HepG2 (cell line): ENCODE data around the gene EMILIN3. TPM values are rescaled to one million over a fixed set of nuclear protein-coding genes. Genes with fewer than 3 reads are reported as not detected.

Source experiments
- FOSL2 ChIP-seq: sonication (generic); formaldehyde crosslinking; IDR thresholded peaks from 2 replicates; pipeline ENCODE4 v1.4.0; 2020; ENCODE audit warnings: missing genetic modification reagents
- MAFF ChIP-seq: IDR thresholded peaks from 2 replicates; pipeline ENCODE4 v1.6.1; 2011; ENCODE audit warnings: low read depth, low read length, improper control_type of control experiment
- MXD4 ChIP-seq: IDR thresholded peaks from 2 replicates; pipeline ENCODE4 v1.6.1; 2016; ENCODE audit warnings: mild to moderate bottlenecking, missing biosample characterization, missing genetic modification reagents
- NONO ChIP-seq, 2 experiments: fragments of 450-650 bp in 1 of 2; sonication (generic) in 1 of 2; formaldehyde crosslinking in 1 of 2; IDR thresholded peaks in 1 of 2; conservative IDR thresholded peaks in 1 of 2; 2 replicates each; pipeline versions ENCODE4 v1.6.1 to v1.8.0; 2017 to 2022; ENCODE audit warnings: mild to moderate bottlenecking in 1 of 2, missing genetic modification reagents in 1 of 2, moderate library complexity in 1 of 2
- NR2F6 ChIP-seq, 2 experiments: IDR thresholded peaks; 2 replicates each; pipeline ENCODE4 v1.6.1; 2016; ENCODE audit warnings: antibody characterized with exemption in 1 of 2, mild to moderate bottlenecking in 1 of 2
- NR3C1 ChIP-seq: sonication (generic); formaldehyde crosslinking; IDR thresholded peaks from 2 replicates; pipeline ENCODE4 v1.4.0; 2020; ENCODE audit warnings: missing genetic modification reagents
- RAD21 ChIP-seq: fragments of 450-650 bp; formaldehyde crosslinking; IDR thresholded peaks from 2 replicates; pipeline ENCODE4 v1.5.0; 2020; ENCODE audit warnings: mild to moderate bottlenecking
- SMAD3 ChIP-seq: sonication (generic); formaldehyde crosslinking; IDR thresholded peaks from 2 replicates; pipeline ENCODE4 v1.4.0; 2020; ENCODE audit warnings: missing genetic modification reagents
- ZBTB7A ChIP-seq: sonication (generic); formaldehyde crosslinking; IDR thresholded peaks from 2 replicates; pipeline ENCODE4 v1.8.0; 2022; ENCODE audit warnings: mild to moderate bottlenecking, missing genetic modification reagents
- ZNF143 ChIP-seq: sonication (generic); formaldehyde crosslinking; IDR thresholded peaks from 2 replicates; pipeline ENCODE4 v1.4.0; 2020; ENCODE audit warnings: missing genetic modification reagents
- ZNF572 ChIP-seq: sonication (generic); formaldehyde crosslinking; IDR thresholded peaks from 2 replicates; pipeline ENCODE4 v1.5.1; 2020; ENCODE audit warnings: mild to moderate bottlenecking, missing genetic modification reagents
- ZNF776 ChIP-seq: sonication (generic); formaldehyde crosslinking; IDR thresholded peaks from 2 replicates; pipeline ENCODE4 v1.4.0; 2020; ENCODE audit warnings: mild to moderate bottlenecking, missing genetic modification reagents
- ZNF850 ChIP-seq: sonication (generic); formaldehyde crosslinking; conservative IDR thresholded peaks from 2 replicates; pipeline ENCODE4 v1.9.0; 2021; ENCODE audit warnings: mild to moderate bottlenecking, missing genetic modification reagents
- polyA plus RNA-seq, 8 experiments: library from polyadenylated mRNA; depleted of rRNA in 3 of 8; stranded (reverse) in 7 of 8; unstranded in 1 of 8; fragments of >200 nt; fragmentation: Illumina TruSeq in 4 of 8; extraction: Trizol in 4 of 8; gene quantifications; 2 replicates each; pipeline versions ENCODE4 v1.2.1 to v1.2.3, GENCODE V29; 2011 to 2016; ENCODE audit warnings: low read depth in 4 of 8, missing spikeins in 1 of 8, mixed read lengths in 1 of 8; ENCODE audit not compliant: insufficient read depth in 1 of 8
- total RNA-seq, 5 experiments: library from RNA; depleted of rRNA; stranded (reverse); fragments of >200 nt; fragmentation: Illumina TruSeq; extraction: Trizol; gene quantifications; 2 replicates each; pipeline ENCODE4 v1.2.3, GENCODE V29; 2016; ENCODE audit warnings: low read depth in 1 of 5
- TF ChIP-seq, protein P1 (sequence below): sonication (generic); formaldehyde crosslinking; IDR thresholded peaks from 2 replicates; pipeline ENCODE4 v1.4.0; 2020; ENCODE audit warnings: mild to moderate bottlenecking, missing genetic modification reagents
- TF ChIP-seq, protein P2 (sequence below): fragments of 450-650 bp; IDR thresholded peaks from 2 replicates; pipeline ENCODE4 v1.6.1; 2016
- TF ChIP-seq, protein P3 (sequence below): sonication (generic); formaldehyde crosslinking; IDR thresholded peaks from 2 replicates; pipeline ENCODE4 v1.5.0; 2020; ENCODE audit warnings: mild to moderate bottlenecking, missing genetic modification reagents
- TF ChIP-seq, protein P4 (sequence below): IDR thresholded peaks from 2 replicates; pipeline ENCODE4 v1.6.1; 2016; ENCODE audit warnings: low read depth, missing genetic modification reagents, missing compliant biosample characterization
- TF ChIP-seq, protein P5 (sequence below): sonication (generic); formaldehyde crosslinking; IDR thresholded peaks from 2 replicates; pipeline ENCODE4 v1.5.0; 2020; ENCODE audit warnings: missing genetic modification reagents

Gene EMILIN3
- total and polyA plus RNA-seq, 2 of the 13 experiments (the other 11 are each of a cell fraction or from before 2014, with no cell fraction given) = 0.25 to 0.29 TPM

DNA sequence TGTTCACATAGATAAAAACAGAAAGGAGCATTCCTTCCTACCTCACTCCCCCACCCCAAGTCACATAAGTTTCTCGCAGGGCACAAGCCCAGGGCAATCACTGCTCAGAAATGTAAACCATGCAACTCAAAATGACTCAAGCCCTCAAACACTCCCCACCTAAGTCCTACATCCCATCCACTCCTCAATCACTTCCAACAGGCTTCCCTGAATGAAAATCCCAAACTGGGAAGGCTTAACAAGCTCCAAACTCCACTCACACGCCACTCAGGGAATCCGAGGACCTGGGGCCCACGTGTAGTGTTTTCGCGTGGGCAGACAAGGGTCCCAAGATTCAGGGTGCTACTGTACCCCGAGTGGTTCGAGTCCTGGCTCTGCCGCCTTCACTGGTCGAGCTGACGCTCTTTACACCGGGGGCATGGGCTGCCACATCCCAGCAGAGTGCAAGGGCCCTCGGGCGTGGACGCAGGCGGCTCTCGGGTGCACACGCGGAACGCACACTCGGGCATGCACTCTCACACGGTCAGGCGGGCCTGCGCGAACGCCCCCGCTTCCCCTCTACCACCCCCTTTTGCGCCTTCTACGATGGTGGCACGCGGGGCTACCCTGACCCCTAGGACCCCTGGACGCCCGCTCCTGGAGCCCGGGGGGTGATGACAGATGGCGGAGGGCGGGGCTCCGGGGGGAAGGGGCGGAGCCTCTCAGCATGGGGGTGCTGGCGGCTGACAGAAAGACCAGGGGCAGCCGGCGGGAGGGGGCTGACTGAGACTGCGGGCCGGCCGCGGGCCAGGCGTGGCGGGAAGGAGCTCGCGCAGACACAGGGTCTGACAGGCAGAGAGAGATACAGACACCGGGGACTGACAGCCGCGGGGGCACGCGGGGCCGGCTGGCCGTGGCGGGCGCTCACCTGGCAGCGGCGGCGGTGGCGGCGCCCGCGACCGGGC is 49.7 kb downstream of the EMILIN3 start (continued):
- TF ChIP-seq NR3C1 (0 out of 2 replicates have a peak, but pooled peaks have one; percentile 33), ZNF572 (peak; percentile 95), ZNF850 (CRISPR knock-in tag) (no peak), MXD4 (CRISPR knock-in tag) (peak; percentile 82; the same call in 1 of the 2 replicates), MAFF (no peak), ZBTB7A (CRISPR knock-in tag) (peak; percentile 93; the same call in 1 of the 2 replicates), NONO (IDR thresholded peaks at IDR 0.05) (no peak), NONO (CRISPR knock-in tag; conservative IDR thresholded peaks at IDR 0.05) (peak; percentile 86), ZNF776 (CRISPR knock-in tag) (peak; percentile 63; the same call in 1 of the 2 replicates), NR2F6 (IDR thresholded peaks at IDR 0.05) (peak; percentile 76), NR2F6 (CRISPR knock-in tag; IDR thresholded peaks at IDR 0.05) (peak; percentile 82), SMAD3 (CRISPR knock-in tag) (no peak), ZNF143 (CRISPR knock-in tag) (peak; percentile 34; the same call in 1 of the 2 replicates), RAD21 (CRISPR knock-in tag) (peak; percentile 17; the same call in 1 of the 2 replicates), FOSL2 (CRISPR knock-in tag) (0 out of 2 replicates have a peak, but pooled peaks have one; percentile 16)
- TF ChIP-seq, protein P1, sequence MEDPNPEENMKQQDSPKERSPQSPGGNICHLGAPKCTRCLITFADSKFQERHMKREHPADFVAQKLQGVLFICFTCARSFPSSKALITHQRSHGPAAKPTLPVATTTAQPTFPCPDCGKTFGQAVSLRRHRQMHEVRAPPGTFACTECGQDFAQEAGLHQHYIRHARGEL = no peak
- TF ChIP-seq, protein P2, sequence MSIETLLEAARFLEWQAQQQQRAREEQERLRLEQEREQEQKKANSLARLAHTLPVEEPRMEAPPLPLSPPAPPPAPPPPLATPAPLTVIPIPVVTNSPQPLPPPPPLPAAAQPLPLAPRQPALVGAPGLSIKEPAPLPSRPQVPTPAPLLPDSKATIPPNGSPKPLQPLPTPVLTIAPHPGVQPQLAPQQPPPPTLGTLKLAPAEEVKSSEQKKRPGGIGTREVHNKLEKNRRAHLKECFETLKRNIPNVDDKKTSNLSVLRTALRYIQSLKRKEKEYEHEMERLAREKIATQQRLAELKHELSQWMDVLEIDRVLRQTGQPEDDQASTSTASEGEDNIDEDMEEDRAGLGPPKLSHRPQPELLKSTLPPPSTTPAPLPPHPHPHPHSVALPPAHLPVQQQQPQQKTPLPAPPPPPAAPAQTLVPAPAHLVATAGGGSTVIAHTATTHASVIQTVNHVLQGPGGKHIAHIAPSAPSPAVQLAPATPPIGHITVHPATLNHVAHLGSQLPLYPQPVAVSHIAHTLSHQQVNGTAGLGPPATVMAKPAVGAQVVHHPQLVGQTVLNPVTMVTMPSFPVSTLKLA = no peak
- TF ChIP-seq, protein P3, sequence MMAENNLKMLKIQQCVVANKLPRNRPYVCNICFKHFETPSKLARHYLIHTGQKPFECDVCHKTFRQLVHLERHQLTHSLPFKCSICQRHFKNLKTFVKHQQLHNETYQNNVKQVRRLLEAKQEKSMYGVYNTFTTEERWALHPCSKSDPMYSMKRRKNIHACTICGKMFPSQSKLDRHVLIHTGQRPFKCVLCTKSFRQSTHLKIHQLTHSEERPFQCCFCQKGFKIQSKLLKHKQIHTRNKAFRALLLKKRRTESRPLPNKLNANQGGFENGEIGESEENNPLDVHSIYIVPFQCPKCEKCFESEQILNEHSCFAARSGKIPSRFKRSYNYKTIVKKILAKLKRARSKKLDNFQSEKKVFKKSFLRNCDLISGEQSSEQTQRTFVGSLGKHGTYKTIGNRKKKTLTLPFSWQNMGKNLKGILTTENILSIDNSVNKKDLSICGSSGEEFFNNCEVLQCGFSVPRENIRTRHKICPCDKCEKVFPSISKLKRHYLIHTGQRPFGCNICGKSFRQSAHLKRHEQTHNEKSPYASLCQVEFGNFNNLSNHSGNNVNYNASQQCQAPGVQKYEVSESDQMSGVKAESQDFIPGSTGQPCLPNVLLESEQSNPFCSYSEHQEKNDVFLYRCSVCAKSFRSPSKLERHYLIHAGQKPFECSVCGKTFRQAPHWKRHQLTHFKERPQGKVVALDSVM (CRISPR knock-in tag) = no peak; the same call in 1 of the 2 replicates
- TF ChIP-seq, protein P4, sequence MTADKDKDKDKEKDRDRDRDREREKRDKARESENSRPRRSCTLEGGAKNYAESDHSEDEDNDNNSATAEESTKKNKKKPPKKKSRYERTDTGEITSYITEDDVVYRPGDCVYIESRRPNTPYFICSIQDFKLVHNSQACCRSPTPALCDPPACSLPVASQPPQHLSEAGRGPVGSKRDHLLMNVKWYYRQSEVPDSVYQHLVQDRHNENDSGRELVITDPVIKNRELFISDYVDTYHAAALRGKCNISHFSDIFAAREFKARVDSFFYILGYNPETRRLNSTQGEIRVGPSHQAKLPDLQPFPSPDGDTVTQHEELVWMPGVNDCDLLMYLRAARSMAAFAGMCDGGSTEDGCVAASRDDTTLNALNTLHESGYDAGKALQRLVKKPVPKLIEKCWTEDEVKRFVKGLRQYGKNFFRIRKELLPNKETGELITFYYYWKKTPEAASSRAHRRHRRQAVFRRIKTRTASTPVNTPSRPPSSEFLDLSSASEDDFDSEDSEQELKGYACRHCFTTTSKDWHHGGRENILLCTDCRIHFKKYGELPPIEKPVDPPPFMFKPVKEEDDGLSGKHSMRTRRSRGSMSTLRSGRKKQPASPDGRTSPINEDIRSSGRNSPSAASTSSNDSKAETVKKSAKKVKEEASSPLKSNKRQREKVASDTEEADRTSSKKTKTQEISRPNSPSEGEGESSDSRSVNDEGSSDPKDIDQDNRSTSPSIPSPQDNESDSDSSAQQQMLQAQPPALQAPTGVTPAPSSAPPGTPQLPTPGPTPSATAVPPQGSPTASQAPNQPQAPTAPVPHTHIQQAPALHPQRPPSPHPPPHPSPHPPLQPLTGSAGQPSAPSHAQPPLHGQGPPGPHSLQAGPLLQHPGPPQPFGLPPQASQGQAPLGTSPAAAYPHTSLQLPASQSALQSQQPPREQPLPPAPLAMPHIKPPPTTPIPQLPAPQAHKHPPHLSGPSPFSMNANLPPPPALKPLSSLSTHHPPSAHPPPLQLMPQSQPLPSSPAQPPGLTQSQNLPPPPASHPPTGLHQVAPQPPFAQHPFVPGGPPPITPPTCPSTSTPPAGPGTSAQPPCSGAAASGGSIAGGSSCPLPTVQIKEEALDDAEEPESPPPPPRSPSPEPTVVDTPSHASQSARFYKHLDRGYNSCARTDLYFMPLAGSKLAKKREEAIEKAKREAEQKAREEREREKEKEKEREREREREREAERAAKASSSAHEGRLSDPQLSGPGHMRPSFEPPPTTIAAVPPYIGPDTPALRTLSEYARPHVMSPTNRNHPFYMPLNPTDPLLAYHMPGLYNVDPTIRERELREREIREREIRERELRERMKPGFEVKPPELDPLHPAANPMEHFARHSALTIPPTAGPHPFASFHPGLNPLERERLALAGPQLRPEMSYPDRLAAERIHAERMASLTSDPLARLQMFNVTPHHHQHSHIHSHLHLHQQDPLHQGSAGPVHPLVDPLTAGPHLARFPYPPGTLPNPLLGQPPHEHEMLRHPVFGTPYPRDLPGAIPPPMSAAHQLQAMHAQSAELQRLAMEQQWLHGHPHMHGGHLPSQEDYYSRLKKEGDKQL (CRISPR knock-in tag) = 0 out of 2 replicates have a peak, but pooled peaks have one; percentile 24
- TF ChIP-seq, protein P5, sequence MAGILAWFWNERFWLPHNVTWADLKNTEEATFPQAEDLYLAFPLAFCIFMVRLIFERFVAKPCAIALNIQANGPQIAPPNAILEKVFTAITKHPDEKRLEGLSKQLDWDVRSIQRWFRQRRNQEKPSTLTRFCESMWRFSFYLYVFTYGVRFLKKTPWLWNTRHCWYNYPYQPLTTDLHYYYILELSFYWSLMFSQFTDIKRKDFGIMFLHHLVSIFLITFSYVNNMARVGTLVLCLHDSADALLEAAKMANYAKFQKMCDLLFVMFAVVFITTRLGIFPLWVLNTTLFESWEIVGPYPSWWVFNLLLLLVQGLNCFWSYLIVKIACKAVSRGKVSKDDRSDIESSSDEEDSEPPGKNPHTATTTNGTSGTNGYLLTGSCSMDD (CRISPR knock-in tag) = 0 out of 2 replicates have a peak, but pooled peaks have one; percentile 16
